Spinal cord (tissue), 10 donors: ENCODE results near the gene DEFB108B. TPM values are rescaled to one million over a fixed set of nuclear protein-coding genes. Genes with fewer than 3 reads are reported as not detected.
"Not testable (repeated sequence)": the region's sequence is repeated elsewhere in the genome, so short reads cannot be mapped to it uniquely, and the experiment has no call there.

Source experiments
- DNase-seq, 6 donors: peaks; one replicate each; pipeline versions ENCODE4 v3.0.0 to v3.0.0-alpha.2; 2013 to 2015; ENCODE audit warnings: low spot score in 6 of 6, low read depth in 4 of 6
- H3K27ac ChIP-seq: one replicate; pipeline ENCODE4 v1.5.1; 2013; ENCODE audit warnings: low read depth, low read length, control low read depth
- H3K27me3 ChIP-seq: one replicate; pipeline ENCODE4 v1.6.1; 2013; ENCODE audit warnings: low read length; ENCODE audit not compliant: control insufficient read depth, insufficient read depth
- H3K36me3 ChIP-seq: one replicate; pipeline ENCODE4 v1.6.1; 2013; ENCODE audit warnings: low read length; ENCODE audit not compliant: control insufficient read depth, insufficient read depth
- H3K4me1 ChIP-seq: one replicate; pipeline ENCODE4 v1.6.1; 2013; ENCODE audit warnings: low read length; ENCODE audit not compliant: control insufficient read depth, insufficient read depth
- H3K4me3 ChIP-seq: one replicate; pipeline ENCODE4 v1.5.1; 2013; ENCODE audit warnings: low read depth, low read length, control low read depth
- H3K9me3 ChIP-seq: one replicate; pipeline ENCODE4 v1.6.1; 2013; ENCODE audit warnings: low read length; ENCODE audit not compliant: control insufficient read depth, insufficient read depth
- WGBS: methylation state at CpG from one replicate; pipeline ENCODE4 v1.1.5; 2013; ENCODE audit warnings: missing lambda C conversion rate; ENCODE audit not compliant: insufficient coverage; 5-methylcytosine and 5-hydroxymethylcytosine counted together
- long read RNA-seq, 4 donors: transcript quantifications; one replicate each; lab custom pipeline, GENCODE V29; 2026
- polyA plus RNA-seq, 2 donors: library from polyadenylated mRNA; unstranded; fragments of 120-200 nt; gene quantifications; one replicate each; pipeline ENCODE4 v1.2.1, GENCODE V29; 2013; ENCODE audit not compliant: insufficient read length in 2 of 2
- total RNA-seq, 2 donors: library from RNA; depleted of rRNA in 1 of 2; stranded (reverse); fragments of 120-200 nt in 1 of 2; fragments of >200 nt in 1 of 2; gene quantifications; one replicate each; pipeline versions ENCODE4 v1.2.3 to v1.2.4, GENCODE V29; 2013 to 2014
- donor health status: healthy.

DEFB108B gene
- total RNA-seq: not detected
- polyA plus RNA-seq: under 1 TPM in 1 of 2 donors, not detected in 1; 0.27 TPM
- long read RNA-seq, donor 1: 0 reads
- long read RNA-seq, donor 2: 0 reads
- long read RNA-seq, donor 3: 0 reads
- long read RNA-seq, donor 4: 0 reads

- H3K36me3 ChIP-seq, DNase-seq, H3K4me1 ChIP-seq, H3K27me3 ChIP-seq, H3K9me3 ChIP-seq, H3K4me3 ChIP-seq, H3K27ac ChIP-seq: not testable (repeated sequence)
- WGBS: no CpG with 5 or more reads among the region's 1 CpG
Observed at GRCh38 chr11:71832811-71833210, at the start of gene DEFB108B. DEFB108B (plus strand) TSS chr11:71833200; CDS start chr11:71833200, 0 bp downstream.

GRCh38 chr11:71786114-71786847 lies 46.7 kb upstream of the DEFB108B start:
- under 1% methylated on average over 32 of the region's 40 CpGs for WGBS
- peak overlapping the region; percentile 78 for H3K27ac ChIP-seq
- peak in 5 of 6 donors; percentile 51 to 94 (median 63) for DNase-seq

GRCh38 chr11:71786848-71787097 lies 46.2 kb upstream of the DEFB108B start:
- peak overlapping the region; percentile 92 for H3K27ac ChIP-seq
- peak overlapping the region; percentile 86 for H3K4me3 ChIP-seq
- H3K27me3 ChIP-seq, H3K9me3 ChIP-seq, H3K36me3 ChIP-seq: not testable (repeated sequence)
- DNase-seq: peak in 5 of 6 donors; percentile 92 to 99 (median 95)
- whole genome bisulfite sequencing: 0% methylated on average over 21 of the region's 22 CpGs
- H3K4me1 ChIP-seq: peaks cover 18% of the 10 kb centered on the region

More at GRCh38 chr11:71786114-71786847, 46.7 kb upstream of the DEFB108B start:
- peaks cover 18% of the 10 kb centered on the region for H3K4me1 ChIP-seq
- H3K27me3 ChIP-seq, H3K36me3 ChIP-seq, H3K9me3 ChIP-seq: not testable (repeated sequence)
- peak overlapping the region; percentile 86 for H3K4me3 ChIP-seq

- DNase-seq: peak; percentile 74 to 97 (median 85)
- peaks cover 3% of the 10 kb centered on the region for H3K36me3 ChIP-seq
- H3K4me3 ChIP-seq: peak overlapping the region; percentile 86
- H3K9me3 ChIP-seq: no peaks in the 10 kb centered on the region
- H3K4me1 ChIP-seq: peaks cover 18% of the 10 kb centered on the region
- H3K27ac ChIP-seq: peak overlapping the region; percentile 92
- under 1% methylated on average over 61 of the region's 62 CpGs for WGBS
- H3K27me3 ChIP-seq: no peaks in the 10 kb centered on the region
Observed at GRCh38 chr11:71787098-71787823, 45.7 kb upstream of the DEFB108B start.

- Histone ChIP-seq H3K4me1 (peaks cover 18% of the 10 kb centered on the region), H3K4me3 (peak overlapping the region; percentile 86)
- peak in 1 of 6 donors; percentile 21 for DNase-seq
- H3K27me3 ChIP-seq, H3K27ac ChIP-seq, H3K9me3 ChIP-seq, H3K36me3 ChIP-seq: not testable (repeated sequence)
- WGBS: under 1% methylated on average over 18 of the region's 19 CpGs
Observed at GRCh38 chr11:71787824-71788454, 45.1 kb upstream of the DEFB108B start.

- not testable (repeated sequence) for H3K27ac ChIP-seq, H3K9me3 ChIP-seq, H3K27me3 ChIP-seq, H3K36me3 ChIP-seq, H3K4me3 ChIP-seq
- WGBS: 81% methylated on average over 3 of the region's 8 CpGs
- DNase-seq: peak in 1 of 6 donors; percentile 68
- peaks cover 18% of the 10 kb centered on the region for H3K4me1 ChIP-seq
Observed at GRCh38 chr11:71789444-71790196, 43.4 kb upstream of the DEFB108B start.

GRCh38 chr11:71791111-71791510 lies 41.9 kb upstream of the DEFB108B start:
- H3K4me3 ChIP-seq, DNase-seq, H3K27me3 ChIP-seq, H3K27ac ChIP-seq, H3K9me3 ChIP-seq: not testable (repeated sequence)
- Histone ChIP-seq H3K36me3 (peaks cover 12% of the 10 kb centered on the region), H3K4me1 (peaks cover 15% of the 10 kb centered on the region)
- WGBS: 80% methylated on average over 3 of the region's 7 CpGs

GRCh38 chr11:71792621-71793235 lies 40.3 kb upstream of the DEFB108B start:
- peak in 1 of 6 donors; percentile 21 for DNase-seq
- WGBS: no CpG with 5 or more reads among the region's 6 CpGs
- not testable (repeated sequence) for H3K27ac ChIP-seq, H3K4me3 ChIP-seq, H3K4me1 ChIP-seq, H3K9me3 ChIP-seq, H3K27me3 ChIP-seq
- H3K36me3 ChIP-seq: peaks cover 19% of the 10 kb centered on the region
